ENCODE measurements around the gene LILRB3.
"Not testable (repeated sequence)": the region's sequence is repeated elsewhere in the genome, so short reads cannot be mapped to it uniquely, and the experiment has no call there.

LILRB3 gene

GRCh38 chr19:54242646-54243045, 19.8 kb upstream of the LILRB3 start, which contains the start of gene LILRA6:
LILRA6 (minus strand) TSS chr19:54242790.
- DNase-seq (ENCODE audit: low read depth, low spot score) = not testable (repeated sequence)

DNA sequence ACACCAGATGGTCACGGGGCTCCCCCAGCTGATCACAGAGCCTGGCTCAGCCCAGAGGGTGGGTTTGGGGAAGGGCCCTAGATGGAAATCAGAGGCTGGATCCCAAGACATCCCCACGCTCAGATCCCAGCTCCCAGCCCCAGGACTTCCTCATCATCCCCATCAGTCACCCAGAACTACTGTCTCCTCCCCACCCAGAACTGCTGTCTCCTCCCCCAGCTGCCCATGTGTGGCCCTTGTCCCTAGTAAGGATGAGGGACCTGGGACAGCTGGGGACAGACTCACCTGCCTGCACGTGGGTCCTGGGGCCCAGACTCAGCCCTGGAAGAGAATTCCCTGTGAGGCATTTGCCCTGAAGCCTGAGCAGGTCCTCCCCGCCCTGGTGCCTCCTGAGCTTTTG, 19.4 kb upstream of the LILRB3 start:
- not testable (repeated sequence) for DNase-seq (ENCODE audit: low read depth, low spot score)

DNA sequence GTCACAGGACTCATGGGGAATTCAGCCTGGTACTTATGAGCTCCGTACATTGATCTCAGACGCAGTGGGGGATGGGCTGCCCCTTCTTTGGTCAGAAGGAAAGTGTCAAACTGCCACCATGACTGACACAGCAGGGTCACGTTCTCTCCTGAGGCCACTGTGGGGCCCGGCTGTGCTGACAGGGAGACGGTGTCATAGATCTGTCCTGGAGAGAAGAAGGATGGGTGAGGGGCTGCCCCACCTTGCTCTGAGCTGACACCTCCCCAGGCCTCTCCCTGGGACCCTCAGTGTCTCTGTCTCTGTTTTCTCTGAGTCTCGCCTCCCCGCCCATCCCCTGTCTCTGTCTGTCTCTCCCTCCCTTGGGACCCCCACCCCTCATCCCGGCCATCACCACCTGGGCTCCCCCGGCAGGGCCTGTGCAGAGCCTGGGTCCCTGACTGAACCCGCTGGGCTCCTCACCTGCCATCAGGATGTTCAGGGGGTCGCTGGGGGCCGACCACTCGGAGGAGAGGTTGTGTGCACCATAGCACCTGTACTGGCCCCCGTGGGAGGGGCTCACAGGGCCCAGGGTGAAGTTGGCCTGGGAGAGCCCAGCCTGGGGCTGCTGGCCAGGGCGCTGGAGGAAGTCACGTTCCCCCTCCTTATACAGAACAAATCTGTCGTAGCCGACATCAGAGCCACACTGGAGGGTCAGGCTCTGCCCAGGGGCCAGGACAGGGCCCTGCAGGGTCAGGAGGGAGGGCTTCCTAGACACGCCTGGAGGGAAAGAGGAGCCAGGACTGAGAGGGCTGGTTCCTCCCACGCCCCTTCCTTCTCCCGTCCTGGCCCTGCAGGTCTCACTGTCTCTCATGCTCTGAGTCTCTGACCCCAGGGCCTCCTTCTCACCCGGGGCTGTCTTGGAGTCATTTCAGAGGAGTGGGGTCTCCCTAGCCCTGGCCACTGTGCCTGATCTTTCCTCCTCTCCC, 17.8 kb upstream of the LILRB3 start:
- not testable (repeated sequence) for DNase-seq (ENCODE audit: low read depth, low spot score)

DNA sequence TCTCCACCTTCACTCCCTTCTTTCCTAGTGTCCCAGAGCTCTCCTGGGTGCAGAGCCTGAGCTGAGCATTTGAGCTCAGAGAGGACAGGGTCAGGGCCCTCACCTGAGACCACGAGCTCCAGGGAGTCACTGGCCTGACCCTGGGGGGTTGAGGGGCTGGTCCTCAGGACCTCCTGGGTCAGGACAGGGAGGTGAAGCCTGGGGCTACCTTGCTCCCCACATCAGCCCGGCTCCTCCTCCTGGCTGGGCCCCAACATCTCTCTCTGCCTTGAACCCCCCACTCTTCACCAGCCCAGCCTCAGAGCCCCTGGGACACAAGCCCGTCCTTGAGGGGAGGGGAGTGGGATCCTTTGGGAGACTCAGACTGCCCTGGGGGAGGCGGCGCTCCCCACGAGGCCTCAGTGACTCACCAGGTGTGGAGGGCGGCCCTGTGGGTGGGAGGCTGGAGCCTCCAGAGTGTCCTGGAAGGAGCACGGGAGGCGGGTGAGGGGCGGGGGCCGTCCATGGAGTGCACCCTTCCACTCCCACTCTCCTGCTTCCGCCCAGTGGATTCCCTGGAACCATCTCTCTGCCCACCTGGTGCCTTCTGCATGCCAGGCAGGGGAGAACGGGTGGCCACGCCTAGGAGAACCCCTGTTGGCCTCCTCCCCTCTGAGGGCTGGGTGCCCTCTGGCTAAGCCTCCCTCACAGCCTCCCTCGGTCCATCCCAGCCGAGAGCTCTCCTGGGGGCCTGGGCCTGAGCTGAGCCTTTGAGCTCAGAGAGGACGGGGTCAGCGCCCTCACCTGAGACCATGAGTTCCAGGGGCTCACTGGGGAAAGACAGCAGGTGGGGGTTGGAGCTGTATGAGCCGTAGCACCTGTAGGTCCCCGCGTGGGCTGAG, 16.9 kb upstream of the LILRB3 start:
- DNase-seq (ENCODE audit: low read depth, low spot score) = not testable (repeated sequence)

GRCh38 chr19:54233941-54234340, 11.1 kb upstream of the LILRB3 start:
- DNase-seq (ENCODE audit: low read depth, low spot score) = no peak

- peak; percentile 17 for DNase-seq (ENCODE audit: low read depth, low spot score)
These were observed 8.5 kb upstream of the LILRB3 start for GRCh38 chr19:54231077-54231931.

DNA sequence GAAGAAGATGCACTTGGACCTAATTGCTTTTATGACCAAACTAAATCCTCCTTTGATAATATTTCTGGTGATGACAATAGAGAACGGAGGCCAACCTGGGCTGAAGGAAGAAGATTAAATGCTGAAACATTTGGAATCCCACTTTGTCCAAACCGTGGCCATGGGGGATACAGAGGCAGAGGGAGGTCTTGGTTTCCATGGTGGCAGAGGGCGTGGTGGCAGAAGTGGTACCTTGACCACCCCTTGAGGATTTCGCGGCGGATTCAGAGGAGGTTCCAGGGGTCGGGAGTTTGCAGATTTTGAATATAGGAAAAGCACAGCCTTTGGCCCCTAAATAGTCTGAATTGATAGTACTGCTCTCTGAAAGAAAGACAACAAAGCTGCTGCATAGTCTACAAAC, 7.2 kb upstream of the LILRB3 start:
- DNase-seq (ENCODE audit: low read depth, low spot score) = no peak

DNA sequence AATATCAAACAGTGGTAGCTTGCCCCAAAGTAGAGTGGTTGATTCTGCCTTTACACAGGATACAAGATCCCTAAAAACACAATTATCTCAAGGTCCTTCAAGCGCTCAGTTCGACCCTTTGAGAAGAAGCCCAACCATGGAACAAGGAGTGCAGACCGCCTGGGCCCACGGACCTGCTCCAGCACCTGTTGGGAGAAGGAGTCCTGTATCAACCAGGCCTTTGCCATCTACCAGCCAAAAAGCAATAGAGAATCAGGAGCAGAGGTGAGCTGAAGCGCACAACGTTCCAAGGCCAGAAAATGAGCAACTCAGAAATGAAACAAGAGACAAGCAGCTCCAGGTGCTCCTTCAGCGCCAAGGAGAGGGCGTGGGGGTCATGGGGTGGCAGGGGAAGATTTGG, 6.3 kb upstream of the LILRB3 start:
- DNase-seq (ENCODE audit: low read depth, low spot score) = no peak

- DNase-seq (ENCODE audit: low read depth, low spot score) = not testable (repeated sequence)
These were observed 1.8 kb upstream of the LILRB3 start for GRCh38 chr19:54224619-54225018.

DNA sequence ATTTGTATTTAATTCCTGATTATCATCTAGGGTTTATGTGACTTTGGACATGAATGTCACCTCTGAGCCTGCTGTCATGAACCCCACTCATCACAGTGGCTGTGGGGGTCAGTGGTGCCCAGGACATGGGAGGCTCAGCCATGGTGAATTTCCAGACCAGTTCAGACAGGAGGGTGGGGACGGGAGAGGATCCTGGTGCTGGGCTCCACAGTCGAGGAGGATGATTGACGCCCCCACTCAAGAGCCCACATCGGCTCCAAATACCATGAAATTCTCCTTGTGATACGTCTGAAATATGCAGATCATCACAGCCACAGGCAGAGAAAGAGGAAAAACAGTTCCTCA, 1.1 kb upstream of the LILRB3 start:
- DNase-seq (ENCODE audit: low read depth, low spot score) = not testable (repeated sequence)

- not testable (repeated sequence) for DNase-seq (ENCODE audit: low read depth, low spot score)
These were observed 600 bp upstream of the LILRB3 start for GRCh38 chr19:54223277-54223936.

GRCh38 chr19:54221947-54222346, 860 bp downstream of the LILRB3 start:
- not testable (repeated sequence) for DNase-seq (ENCODE audit: low read depth, low spot score)

GRCh38 chr19:54219702-54220101, 3.1 kb downstream of the LILRB3 start:
- DNase-seq (ENCODE audit: low read depth, low spot score) = not testable (repeated sequence)

DNA sequence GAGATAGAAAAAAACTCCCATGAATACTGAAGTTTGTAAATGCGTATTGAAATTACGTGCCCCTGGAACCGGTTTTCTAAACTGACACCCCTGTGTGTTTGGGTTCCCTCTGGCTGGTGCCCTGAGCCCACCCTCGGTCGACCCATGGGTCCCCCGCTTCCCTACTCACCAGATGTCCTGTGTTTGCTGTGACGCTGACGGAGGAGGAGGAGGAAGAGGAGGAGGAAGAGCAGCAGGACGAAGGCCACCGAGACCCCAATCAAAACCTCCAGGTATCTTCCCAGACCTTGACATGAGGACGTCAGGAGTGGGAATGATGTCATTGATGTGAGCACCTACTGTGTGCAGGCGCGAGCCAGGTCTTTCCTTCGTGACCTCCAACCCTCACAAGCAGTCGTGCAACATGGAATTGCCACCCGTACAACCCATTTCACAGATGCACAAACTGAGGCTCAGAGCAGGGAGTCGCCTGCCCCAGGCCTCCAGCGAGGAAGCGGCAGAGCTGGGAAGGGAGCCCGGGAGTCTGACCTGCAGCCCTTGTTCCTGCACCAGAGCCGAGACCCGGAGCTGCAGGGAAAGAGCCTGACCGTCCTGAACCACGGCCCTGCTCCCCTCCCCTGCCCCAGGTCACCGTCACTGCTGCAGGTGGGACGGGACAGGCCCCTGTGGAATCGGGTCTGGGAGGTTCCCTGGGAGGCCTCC, 3.7 kb downstream of the LILRB3 start:
- DNase-seq (ENCODE audit: low read depth, low spot score) = no peak

GRCh38 chr19:54218259-54218658, 4.5 kb downstream of the LILRB3 start:
- no peak for DNase-seq (ENCODE audit: low read depth, low spot score)

DNA sequence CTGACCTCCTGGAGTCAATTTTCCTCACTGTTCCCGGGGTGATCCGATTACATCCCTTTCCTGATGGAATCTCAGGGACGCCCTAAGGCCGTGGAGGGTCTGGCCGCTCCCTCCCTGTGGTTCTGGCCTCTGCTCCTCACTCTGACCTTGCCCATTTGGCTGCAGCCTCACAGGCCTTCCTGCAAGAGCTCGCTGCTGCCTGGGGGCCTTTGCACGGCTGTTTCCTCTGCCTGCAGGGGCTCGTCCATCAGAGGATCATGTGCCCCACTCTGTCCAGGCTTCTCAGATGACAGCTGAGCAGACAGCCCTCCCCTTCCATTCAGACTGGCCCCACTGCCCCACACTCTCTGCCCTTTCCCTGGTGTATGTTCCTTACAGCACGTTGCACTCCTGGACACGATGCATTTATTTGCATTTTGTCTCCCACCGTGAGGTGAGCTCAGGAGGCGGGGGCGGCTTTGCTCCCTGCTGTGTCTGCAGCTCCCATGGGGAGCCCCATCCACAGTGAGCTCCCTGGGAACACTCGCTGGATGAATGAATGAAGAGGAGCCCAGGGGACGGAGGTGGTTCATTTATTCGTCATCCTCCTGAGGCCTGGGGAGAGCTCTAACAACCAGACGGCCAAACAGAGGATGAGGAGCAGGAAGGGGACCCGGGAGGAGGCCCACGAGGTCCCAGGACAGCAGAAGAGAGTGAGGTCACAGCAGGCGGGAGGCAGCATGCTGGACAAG, 5.1 kb downstream of the LILRB3 start:
- not testable (repeated sequence) for DNase-seq (ENCODE audit: low read depth, low spot score)

DNA sequence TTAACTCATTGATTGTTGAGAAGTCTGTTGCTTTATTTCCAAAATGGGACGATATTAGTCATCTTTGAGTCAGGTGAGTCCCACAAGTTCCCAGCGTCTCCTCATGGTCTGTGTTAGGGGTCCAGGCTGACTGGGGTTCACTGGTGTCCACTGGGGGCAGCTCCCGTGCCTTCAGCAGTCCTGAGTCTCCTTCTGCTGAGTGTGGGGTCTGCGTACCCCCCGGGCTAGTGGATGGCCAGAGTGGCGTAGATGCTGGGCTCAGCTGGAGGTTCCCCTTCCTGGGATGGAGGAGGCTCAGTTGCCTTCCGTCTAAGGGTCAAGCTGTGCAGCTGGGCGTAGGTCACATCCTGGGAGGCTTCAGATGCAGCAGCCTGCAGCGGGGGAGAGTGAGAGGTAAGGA, 5.9 kb downstream of the LILRB3 start:
- DNase-seq (ENCODE audit: low read depth, low spot score) = no peak

- DNase-seq (ENCODE audit: low read depth, low spot score) = not testable (repeated sequence)
These were observed 8.1 kb downstream of the LILRB3 start for GRCh38 chr19:54214734-54215133.

GRCh38 chr19:54214217-54214616, 8.6 kb downstream of the LILRB3 start:
- not testable (repeated sequence) for DNase-seq (ENCODE audit: low read depth, low spot score)

Measured in brain pericyte (primary cell).